ENCODE results near the gene LHPP. TPM values are rescaled to one million over a fixed set of nuclear protein-coding genes. Genes with fewer than 3 reads are reported as not detected.

The LHPP gene
- total and polyA plus RNA-seq, 2 experiments from 2014 or later: 19.1 to 40.6 TPM

DNA sequence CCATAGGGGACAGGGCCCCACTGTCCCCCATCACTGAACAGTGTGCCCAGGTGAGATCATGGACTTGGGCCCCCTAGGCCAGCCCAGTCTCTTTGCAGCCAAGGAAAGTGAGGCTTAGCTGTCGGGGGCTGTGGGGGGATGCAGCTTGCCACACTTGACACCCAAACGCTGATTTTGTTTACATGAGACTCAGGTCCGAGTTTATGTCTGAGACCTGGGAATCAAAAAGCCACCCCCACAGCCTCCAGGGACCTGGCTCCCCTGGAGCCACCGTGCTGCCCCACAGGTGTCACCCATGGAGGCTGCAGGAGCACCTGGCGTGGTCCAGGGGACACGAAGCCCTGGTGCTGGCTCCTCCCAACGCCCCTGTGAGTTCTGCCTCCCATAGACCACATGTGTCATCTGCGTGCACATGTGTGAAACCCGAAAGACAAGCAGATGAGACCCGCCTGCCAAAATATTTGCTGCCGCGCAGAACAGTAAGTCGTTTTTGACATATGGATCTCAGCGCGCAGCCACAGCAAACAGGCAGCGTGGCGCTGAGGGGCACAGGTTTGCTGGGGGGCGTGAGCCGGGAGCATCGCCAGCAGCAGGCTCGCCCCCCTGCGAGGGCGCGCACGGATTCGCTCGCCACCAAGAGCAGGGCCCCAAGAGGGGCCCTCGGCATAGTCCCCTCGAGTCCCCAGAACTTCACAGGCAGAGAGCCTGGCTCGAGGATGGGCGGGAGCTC lies 112.3 kb downstream of the LHPP start:
- Histone ChIP-seq H3K4me1 (ENCODE audit: low read depth) (no peaks in the 10 kb centered on the region), H3K36me3 (no peaks in the 10 kb centered on the region), H3K27ac (no peak overlapping the region), H3K9me3 (ENCODE audit: low read depth) (no peaks in the 10 kb centered on the region), H3K4me3 (no peak overlapping the region), H3K27me3 (no peaks in the 10 kb centered on the region)
- TF ChIP-seq, protein P1, sequence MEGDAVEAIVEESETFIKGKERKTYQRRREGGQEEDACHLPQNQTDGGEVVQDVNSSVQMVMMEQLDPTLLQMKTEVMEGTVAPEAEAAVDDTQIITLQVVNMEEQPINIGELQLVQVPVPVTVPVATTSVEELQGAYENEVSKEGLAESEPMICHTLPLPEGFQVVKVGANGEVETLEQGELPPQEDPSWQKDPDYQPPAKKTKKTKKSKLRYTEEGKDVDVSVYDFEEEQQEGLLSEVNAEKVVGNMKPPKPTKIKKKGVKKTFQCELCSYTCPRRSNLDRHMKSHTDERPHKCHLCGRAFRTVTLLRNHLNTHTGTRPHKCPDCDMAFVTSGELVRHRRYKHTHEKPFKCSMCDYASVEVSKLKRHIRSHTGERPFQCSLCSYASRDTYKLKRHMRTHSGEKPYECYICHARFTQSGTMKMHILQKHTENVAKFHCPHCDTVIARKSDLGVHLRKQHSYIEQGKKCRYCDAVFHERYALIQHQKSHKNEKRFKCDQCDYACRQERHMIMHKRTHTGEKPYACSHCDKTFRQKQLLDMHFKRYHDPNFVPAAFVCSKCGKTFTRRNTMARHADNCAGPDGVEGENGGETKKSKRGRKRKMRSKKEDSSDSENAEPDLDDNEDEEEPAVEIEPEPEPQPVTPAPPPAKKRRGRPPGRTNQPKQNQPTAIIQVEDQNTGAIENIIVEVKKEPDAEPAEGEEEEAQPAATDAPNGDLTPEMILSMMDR (IDR thresholded peaks at IDR 0.05; ENCODE audit: low read depth, low read length): no peak
- no peak for DNase-seq (ENCODE audit: low read depth in 1 of 2, low spot score in 1 of 2)

DNA sequence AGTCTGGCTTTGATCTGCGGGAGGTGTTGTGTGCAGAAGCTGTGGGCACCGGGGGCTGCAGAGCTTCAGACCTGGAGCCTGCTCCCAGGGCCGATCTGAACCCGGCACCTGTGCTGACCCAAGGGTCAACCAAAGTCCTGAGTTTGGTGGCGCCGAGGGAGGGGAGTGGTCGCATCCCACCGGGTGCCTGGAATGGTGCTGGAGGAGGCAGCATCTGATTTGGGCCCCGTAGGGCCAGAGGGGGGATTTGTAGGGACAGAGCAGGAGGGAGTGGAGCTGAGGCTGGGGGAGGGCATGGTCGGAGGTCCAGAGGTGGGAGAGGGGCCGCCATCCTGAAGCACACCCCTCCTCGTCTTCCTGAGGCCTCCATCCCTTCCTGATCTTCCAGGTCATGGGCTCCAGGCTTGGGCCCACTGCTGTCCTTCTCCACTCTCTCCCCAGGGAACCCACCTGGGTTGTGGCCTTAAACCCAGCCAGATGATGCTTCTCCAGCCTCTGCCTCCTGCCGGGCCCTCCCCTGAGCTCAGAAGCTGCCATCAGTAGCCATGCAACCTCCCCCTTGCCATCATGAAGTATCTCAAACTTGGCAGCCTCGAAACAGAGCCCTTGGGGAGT lies 112.9 kb downstream of the LHPP start:
- TF ChIP-seq, protein P1 (IDR thresholded peaks at IDR 0.05; ENCODE audit: low read depth, low read length): no peak
- H3K27ac ChIP-seq: no peak overlapping the region
- H3K36me3 ChIP-seq: no peaks in the 10 kb centered on the region
- no peaks in the 10 kb centered on the region for H3K27me3 ChIP-seq
- no peak for DNase-seq (ENCODE audit: low read depth in 1 of 2, low spot score in 1 of 2)
- H3K9me3 ChIP-seq (ENCODE audit: low read depth): no peaks in the 10 kb centered on the region
- H3K4me3 ChIP-seq: no peak overlapping the region
- no peaks in the 10 kb centered on the region for H3K4me1 ChIP-seq (ENCODE audit: low read depth)

DNA sequence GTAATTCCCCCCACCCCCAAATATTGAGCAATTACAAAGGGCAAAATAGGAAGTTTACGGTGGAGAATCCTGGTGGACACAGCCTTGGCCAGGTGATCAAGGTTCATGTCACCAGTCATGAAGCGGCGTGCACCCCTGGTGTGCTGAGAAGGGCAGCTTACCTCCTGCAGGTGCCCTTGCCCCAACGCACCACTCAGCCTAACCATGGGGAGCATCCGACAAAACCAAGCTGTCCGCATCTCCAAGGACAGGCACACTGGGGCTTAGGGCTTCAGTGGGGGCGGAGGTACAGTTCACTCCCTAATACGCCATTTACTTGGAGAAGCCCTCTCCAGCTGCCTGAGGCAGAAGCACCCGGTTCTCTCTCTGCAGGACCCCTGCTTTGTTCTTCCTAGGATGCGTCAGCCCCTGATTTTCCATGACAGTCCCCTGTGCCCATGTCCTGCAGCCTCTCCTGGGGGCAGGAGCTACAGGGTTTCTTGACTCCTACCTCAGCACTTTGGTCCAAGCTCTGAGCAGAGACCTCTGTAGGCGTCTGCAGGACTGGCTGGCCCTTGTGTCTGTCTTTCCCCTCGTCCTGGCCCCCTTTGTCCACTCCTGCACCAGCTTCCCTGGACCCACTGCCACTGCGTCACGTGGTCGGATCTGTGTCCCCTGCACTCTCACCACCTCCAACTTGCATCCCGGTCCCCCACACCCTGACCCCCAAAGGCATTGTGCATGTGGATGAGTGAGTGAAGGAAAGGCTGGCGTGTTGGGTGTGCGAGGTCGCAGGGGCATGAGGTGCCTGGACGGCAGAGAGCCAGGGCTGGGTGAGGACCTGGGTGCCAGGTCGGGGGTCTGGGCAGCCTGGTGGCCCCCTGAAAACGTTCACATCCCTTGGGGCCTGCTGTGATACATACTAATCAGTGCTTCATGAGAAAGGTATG lies 113.7 kb downstream of the LHPP start:
- H3K9me3 ChIP-seq (ENCODE audit: low read depth): no peaks in the 10 kb centered on the region
- no peak for DNase-seq (ENCODE audit: low read depth in 1 of 2, low spot score in 1 of 2)
- H3K4me1 ChIP-seq (ENCODE audit: low read depth): no peaks in the 10 kb centered on the region
- no peaks in the 10 kb centered on the region for H3K27me3 ChIP-seq
- H3K36me3 ChIP-seq: no peaks in the 10 kb centered on the region
- no peak overlapping the region for H3K4me3 ChIP-seq
- no peak overlapping the region for H3K27ac ChIP-seq
- TF ChIP-seq, protein P1 (IDR thresholded peaks at IDR 0.05; ENCODE audit: low read depth, low read length): no peak

DNA sequence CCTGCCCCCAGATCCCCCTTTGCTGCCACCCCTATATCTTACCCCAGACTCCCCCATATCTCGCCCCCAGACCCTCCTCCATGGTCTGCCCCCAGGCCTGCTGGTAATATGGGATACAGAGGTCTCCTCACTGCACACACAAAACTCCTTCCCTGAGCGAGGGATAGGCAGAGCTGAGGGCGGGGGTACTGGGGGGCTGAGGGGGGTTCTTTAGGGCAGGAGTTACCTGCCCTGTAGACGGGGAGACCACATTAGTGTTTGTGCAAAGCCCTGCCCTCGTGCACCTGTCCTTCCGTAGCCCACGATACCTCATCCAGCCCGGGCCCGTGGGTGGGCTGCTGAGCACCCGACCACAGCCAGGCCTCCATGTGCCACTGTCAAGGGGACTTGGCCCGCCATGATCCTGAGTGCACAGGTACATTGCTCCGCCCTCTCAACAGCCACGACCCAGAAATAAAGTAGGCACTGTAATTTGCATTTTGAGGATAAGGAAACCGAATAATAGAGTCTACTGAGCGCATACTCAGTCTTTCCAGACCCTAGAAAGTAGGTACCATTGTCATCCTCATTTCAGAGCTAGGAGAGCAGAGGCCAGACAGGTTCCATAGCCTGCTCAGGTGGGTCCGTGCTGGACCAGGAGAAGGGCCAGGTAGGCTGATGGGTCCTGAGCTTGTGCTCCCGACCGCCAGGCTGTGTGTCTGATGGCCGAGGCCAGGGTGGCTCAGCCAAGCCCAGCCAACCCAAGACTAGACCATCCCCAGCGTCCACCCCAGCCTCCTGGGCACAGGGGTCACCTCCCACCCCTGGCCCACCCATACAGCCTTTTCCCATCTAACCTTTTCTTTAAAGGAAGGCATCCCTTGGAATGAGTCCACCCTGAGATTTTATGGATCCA lies 115.2 kb downstream of the LHPP start:
- no peaks in the 10 kb centered on the region for H3K9me3 ChIP-seq (ENCODE audit: low read depth)
- no peaks in the 10 kb centered on the region for H3K4me1 ChIP-seq (ENCODE audit: low read depth)
- no peaks in the 10 kb centered on the region for H3K27me3 ChIP-seq
- no peaks in the 10 kb centered on the region for H3K36me3 ChIP-seq
- H3K27ac ChIP-seq: no peak overlapping the region
- TF ChIP-seq, protein P1 (IDR thresholded peaks at IDR 0.05; ENCODE audit: low read depth, low read length): no peak
- no peak overlapping the region for H3K4me3 ChIP-seq
- DNase-seq (ENCODE audit: low read depth in 1 of 2, low spot score in 1 of 2): no peak

DNA sequence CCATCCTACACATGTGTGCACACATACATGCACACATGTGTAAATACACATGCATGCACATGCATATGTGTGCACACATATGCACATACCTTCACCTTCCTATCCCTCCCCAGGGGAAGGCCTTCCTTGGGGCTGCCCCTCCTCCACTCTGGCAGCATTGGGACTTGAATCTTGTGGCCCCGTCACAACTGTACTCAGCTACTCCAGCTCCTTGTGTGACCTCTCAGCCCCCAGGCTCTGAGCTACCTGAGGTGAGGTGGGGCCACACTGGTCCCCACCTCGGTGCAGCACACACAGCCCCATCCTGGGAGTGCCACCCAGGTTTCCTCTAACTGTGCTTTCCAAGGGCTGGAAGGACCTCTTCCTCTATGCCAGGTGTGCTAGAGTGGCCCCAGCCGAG lies 116.0 kb downstream of the LHPP start:
- H3K4me3 ChIP-seq: no peak overlapping the region
- H3K9me3 ChIP-seq (ENCODE audit: low read depth): no peaks in the 10 kb centered on the region
- TF ChIP-seq, protein P1 (IDR thresholded peaks at IDR 0.05; ENCODE audit: low read depth, low read length): no peak
- no peaks in the 10 kb centered on the region for H3K36me3 ChIP-seq
- H3K27ac ChIP-seq: no peak overlapping the region
- H3K4me1 ChIP-seq (ENCODE audit: low read depth): no peaks in the 10 kb centered on the region
- no peak for DNase-seq (ENCODE audit: low read depth in 1 of 2, low spot score in 1 of 2)
- no peaks in the 10 kb centered on the region for H3K27me3 ChIP-seq
